ES-I3 (cell line): Measurements from ENCODE around the gene EBLN1.
"Not testable (repeated sequence)": the region's sequence is repeated elsewhere in the genome, so short reads cannot be mapped to it uniquely, and the experiment has no call there.

ENCODE experiments used
- H3K36me3 ChIP-seq: 2 replicates; pipeline ENCODE4 v1.6.1; 2013; ENCODE audit warnings: mild to moderate bottlenecking, low read length, control low read depth, moderate library complexity; ENCODE audit not compliant: insufficient read depth
- H3K4me1 ChIP-seq: 2 replicates; pipeline ENCODE4 v1.6.1; 2013; ENCODE audit warnings: mild to moderate bottlenecking, control low read depth, low read length; ENCODE audit not compliant: insufficient read depth
- H3K9ac ChIP-seq: 2 replicates; pipeline ENCODE4 v1.6.1; 2013; ENCODE audit warnings: low read depth, mild to moderate bottlenecking, low read length, moderate library complexity
- H3K9me3 ChIP-seq: 2 replicates; pipeline ENCODE4 v1.6.1; 2013; ENCODE audit warnings: mild to moderate bottlenecking, low read length, moderate library complexity; ENCODE audit not compliant: control insufficient read depth, insufficient read depth

The EBLN1 gene

DNA sequence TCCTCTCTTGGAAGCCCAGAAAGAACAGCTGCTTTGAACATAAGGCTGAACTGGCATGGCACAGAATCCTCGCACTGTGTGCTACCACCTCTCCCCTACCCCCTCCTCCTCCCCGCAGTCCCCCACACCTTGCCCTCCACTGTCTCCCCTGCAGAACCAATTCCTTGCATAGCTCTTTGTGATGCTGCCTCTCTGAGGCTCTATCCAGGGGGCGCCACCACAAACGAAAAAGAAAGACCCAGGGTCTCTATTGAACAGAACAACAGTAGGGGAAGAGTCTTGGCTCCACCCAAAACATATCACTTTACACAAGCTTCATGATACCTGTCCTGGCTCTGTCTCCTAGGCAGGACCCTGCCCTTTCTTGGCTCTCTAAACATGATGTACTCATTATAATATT, 26.2 kb upstream of the EBLN1 start:
- no peaks in the 10 kb centered on the region for H3K36me3 ChIP-seq
- no peak overlapping the region for H3K9ac ChIP-seq
- no peaks in the 10 kb centered on the region; the same call in 1 of the 2 replicates for H3K9me3 ChIP-seq
- H3K4me1 ChIP-seq: peaks cover 9% of the 10 kb centered on the region

- Histone ChIP-seq H3K36me3 (no peaks in the 10 kb centered on the region), H3K9ac (no peak overlapping the region), H3K4me1 (peaks cover 9% of the 10 kb centered on the region), H3K9me3 (no peaks in the 10 kb centered on the region; the same call in 1 of the 2 replicates)
Measured at GRCh38 chr10:22243321-22243720, 25.5 kb upstream of the EBLN1 start.

GRCh38 chr10:22231260-22231659, 13.4 kb upstream of the EBLN1 start:
- Histone ChIP-seq H3K9ac (no peak overlapping the region), H3K9me3 (no peaks in the 10 kb centered on the region), H3K4me1 (no peaks in the 10 kb centered on the region), H3K36me3 (no peaks in the 10 kb centered on the region)

- no peaks in the 10 kb centered on the region for H3K9me3 ChIP-seq
- H3K36me3 ChIP-seq: no peaks in the 10 kb centered on the region
- no peaks in the 10 kb centered on the region for H3K4me1 ChIP-seq
- H3K9ac ChIP-seq: peak overlapping the region; percentile 94
Measured at GRCh38 chr10:22230158-22230833, 12.5 kb upstream of the EBLN1 start.

DNA sequence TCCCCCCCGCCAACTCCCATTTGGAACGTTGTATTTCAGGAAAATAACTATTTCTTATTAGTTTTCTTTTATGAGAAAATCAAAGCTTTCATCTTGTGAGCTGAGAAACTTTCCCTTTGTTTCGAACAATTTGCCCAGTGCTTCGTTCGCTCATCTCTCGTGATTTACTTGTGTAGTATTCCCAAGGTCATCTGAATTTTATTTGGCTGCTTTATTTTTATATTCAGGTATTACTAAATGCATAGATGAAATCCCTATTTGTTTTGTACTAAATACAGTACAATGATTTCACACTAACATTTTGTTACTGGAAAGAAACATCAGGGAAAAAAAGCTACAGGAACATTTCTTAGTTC, 12.0 kb upstream of the EBLN1 start:
- H3K4me1 ChIP-seq: no peaks in the 10 kb centered on the region
- no peaks in the 10 kb centered on the region for H3K36me3 ChIP-seq
- peak overlapping the region; percentile 94 for H3K9ac ChIP-seq
- no peaks in the 10 kb centered on the region for H3K9me3 ChIP-seq

GRCh38 chr10:22228943-22229801, 11.4 kb upstream of the EBLN1 start:
- Histone ChIP-seq H3K36me3 (no peaks in the 10 kb centered on the region), H3K9me3 (no peaks in the 10 kb centered on the region), H3K9ac (peak overlapping the region; percentile 94), H3K4me1 (no peaks in the 10 kb centered on the region)

DNA sequence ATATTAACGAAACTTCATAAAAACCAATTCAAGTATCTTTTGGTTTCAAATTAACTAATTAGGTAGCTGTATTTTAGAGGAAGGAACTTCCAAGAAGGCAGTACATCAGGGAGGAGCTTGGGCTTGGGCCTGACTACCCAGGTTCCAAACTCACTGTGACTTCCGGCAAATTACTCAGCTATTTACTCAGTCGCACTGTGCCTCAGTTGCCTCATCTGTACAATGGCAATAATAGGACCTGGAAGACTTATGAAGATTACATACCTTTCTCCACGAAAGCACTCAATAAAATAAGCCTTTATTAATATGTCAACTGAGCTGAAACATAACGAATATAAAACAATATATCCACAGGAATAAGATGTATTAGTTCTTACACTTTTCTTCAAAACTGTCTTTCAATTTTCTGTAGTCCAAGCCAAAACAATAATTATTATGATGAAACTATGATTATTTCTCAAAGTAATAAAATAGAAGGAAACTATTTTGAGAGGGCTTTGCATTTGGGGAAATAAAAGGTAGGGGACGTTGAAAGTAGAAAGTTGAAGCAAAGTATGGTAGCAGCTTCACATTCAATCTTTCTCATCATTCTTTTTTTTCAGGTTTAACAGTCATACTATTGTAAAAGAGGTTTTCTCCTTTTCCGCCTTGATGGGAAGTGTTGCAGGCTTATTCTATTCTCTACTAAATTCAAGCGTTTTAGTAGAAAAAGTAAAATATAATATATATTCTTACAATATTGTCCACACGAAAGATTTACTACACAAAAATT, 10.5 kb upstream of the EBLN1 start:
- Histone ChIP-seq H3K9ac (peak overlapping the region; percentile 94), H3K36me3 (no peaks in the 10 kb centered on the region), H3K9me3 (no peaks in the 10 kb centered on the region), H3K4me1 (no peaks in the 10 kb centered on the region)

- H3K36me3 ChIP-seq: no peaks in the 10 kb centered on the region
- no peaks in the 10 kb centered on the region for H3K4me1 ChIP-seq
- no peaks in the 10 kb centered on the region for H3K9me3 ChIP-seq
- H3K9ac ChIP-seq: no peak overlapping the region
Measured at GRCh38 chr10:22226599-22226998, 8.8 kb upstream of the EBLN1 start.

DNA sequence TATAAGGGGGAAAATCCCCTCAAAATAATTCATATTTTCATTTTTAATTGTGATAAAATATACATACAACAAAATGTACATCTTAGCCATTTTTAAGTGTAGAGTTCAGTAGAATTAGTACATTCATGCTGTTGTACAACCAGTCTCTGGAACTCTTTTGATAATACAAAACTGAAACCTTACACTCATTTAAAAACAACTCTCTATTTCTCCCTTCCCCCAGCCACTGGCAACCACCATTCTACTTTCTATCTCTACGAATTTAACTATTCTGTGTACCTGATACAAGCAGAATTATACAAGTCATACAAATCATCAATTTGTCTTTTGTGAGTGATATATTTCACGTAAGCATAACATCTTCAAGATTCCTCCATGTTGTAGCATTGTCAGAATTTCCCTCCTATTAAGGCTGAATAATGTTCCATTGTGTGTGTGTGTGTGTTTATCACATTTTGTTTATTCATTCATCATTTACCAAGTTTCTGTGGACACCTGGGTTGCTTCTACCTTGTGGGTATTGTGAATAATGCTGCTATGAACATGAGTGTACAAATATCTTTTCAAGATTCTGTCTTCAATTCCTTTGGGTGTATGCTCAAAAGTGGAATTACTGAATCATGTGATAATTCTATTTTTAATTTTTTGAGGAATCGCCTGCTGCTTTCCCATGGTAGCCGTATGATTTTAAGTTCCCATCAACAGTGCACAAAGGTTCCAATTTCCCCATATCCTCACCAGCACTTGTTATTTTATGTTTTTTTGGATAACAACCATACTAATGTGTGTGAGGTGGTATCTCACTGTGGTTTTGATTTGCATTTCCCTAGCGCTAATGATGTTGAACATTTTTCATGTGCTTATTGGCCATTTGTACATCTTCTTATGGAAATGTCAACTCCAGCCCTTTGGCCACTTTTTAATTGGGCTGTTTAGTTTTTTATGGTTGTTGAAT, 4.7 kb upstream of the EBLN1 start:
- Histone ChIP-seq H3K36me3 (no peaks in the 10 kb centered on the region), H3K9ac (no peak overlapping the region), H3K9me3 (no peaks in the 10 kb centered on the region), H3K4me1 (no peaks in the 10 kb centered on the region)

GRCh38 chr10:22219308-22219707, 1.5 kb upstream of the EBLN1 start:
- H3K9ac ChIP-seq: no peak overlapping the region
- no peaks in the 10 kb centered on the region for H3K36me3 ChIP-seq
- no peaks in the 10 kb centered on the region for H3K4me1 ChIP-seq
- no peaks in the 10 kb centered on the region for H3K9me3 ChIP-seq

GRCh38 chr10:22218448-22218847, 633 bp upstream of the EBLN1 start:
- Histone ChIP-seq H3K4me1 (no peaks in the 10 kb centered on the region), H3K36me3 (no peaks in the 10 kb centered on the region), H3K9me3 (no peaks in the 10 kb centered on the region), H3K9ac (no peak overlapping the region)

GRCh38 chr10:22217084-22217483, 731 bp downstream of the EBLN1 start:
- not testable (repeated sequence) for H3K4me1 ChIP-seq, H3K9ac ChIP-seq, H3K9me3 ChIP-seq, H3K36me3 ChIP-seq

DNA sequence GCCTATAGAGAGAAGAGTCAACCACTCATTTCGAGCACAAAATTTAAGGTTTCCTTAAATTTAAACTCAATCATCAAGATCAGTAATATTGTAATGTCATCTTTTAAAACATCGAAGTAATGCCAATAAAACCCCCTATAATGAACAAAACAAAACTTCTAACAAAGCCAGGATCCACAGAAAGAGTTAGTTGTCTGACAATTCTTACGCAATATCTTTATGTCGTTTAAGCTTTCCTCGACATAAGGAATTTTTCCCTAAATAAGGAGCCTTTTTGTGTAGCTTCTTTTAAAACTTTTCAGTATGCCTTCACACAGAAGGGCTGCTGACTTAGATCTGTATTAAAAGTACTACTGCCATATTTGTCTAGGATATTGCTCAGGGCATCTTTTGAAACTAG, 7.5 kb downstream of the EBLN1 start:
- no peak overlapping the region for H3K9ac ChIP-seq
- no peaks in the 10 kb centered on the region for H3K9me3 ChIP-seq
- no peaks in the 10 kb centered on the region for H3K4me1 ChIP-seq
- no peaks in the 10 kb centered on the region for H3K36me3 ChIP-seq

GRCh38 chr10:22193945-22194344, 23.9 kb downstream of the EBLN1 start:
- Histone ChIP-seq H3K36me3 (no peaks in the 10 kb centered on the region), H3K9ac (no peak overlapping the region), H3K9me3 (no peaks in the 10 kb centered on the region), H3K4me1 (no peaks in the 10 kb centered on the region)
